K562 (cell line): ENCODE measurements around the gene SPAG4. TPM values are rescaled to one million over a fixed set of nuclear protein-coding genes. Genes with fewer than 3 reads are reported as not detected.

Experiments
- ATAC-seq: fragments of 200-7000 bp; cut with Tn5 transposase; 3 replicates; pipeline ENCODE4 v1.9.1; 2020; ENCODE audit warnings: moderate library complexity
- BruUV-seq: library from RNA; stranded (reverse); fragments of 400-500 nt; replicated peaks from 2 replicates; lab custom pipeline; 2021; lab: Mats Ljungman, UMichigan
- CTCF ChIA-PET: fragments of 300-600 bp; formaldehyde crosslinking; extraction: SDS; loops from one replicate; lab custom pipeline; 2021; ENCODE audit warnings: low intra/inter-chr PET ratio; lab: Yijun Ruan, JAX
- POLR2A ChIA-PET: fragments of 300-600, 350-650 bp; sonication (Branson Sonifier 250); formaldehyde crosslinking; extraction: SDS; loops from one replicate; lab custom pipeline; 2021; ENCODE audit warnings: antibody characterized with exemption, inconsistent platforms; lab: Yijun Ruan, JAX
- DNase-seq, 4 experiments: peaks; one replicate each; pipeline versions ENCODE4 v3.0.0 to v3.0.0-alpha.2; 2011 to 2018; ENCODE audit warnings: low spot score in 3 of 4, mixed read lengths in 3 of 4; ENCODE audit errors: extremely low read depth in 1 of 4
- FAIRE-seq: peaks from 2 replicates; lab custom pipeline; 2011; peaks lifted over from hg19 to GRCh38; lab: Jason Lieb, UNC
- H2AFZ ChIP-seq: 2 replicates; pipeline ENCODE4 v1.6.0; 2011; ENCODE audit warnings: low read depth, low read length, control low read depth, inconsistent platforms
- H3K27ac ChIP-seq: fragments of 200-600 bp; 3 replicates; pipeline ENCODE4 v1.8.0; 2011; ENCODE audit warnings: low read depth, mild to moderate bottlenecking, control low read depth, inconsistent platforms, low read length, moderate library complexity, mixed read lengths; ENCODE audit errors: extremely low read depth
- H3K27me3 ChIP-seq, 2 experiments: fragments of 300-600 bp in 1 of 2; 2 replicates in 1 of 2; 3 replicates in 1 of 2; pipeline versions ENCODE4 v1.6.0 to v1.8.0; 2011; ENCODE audit warnings: inconsistent platforms in 2 of 2, low read length in 2 of 2, mild to moderate bottlenecking in 1 of 2, mixed read lengths in 1 of 2, moderate library complexity in 1 of 2; ENCODE audit not compliant: control insufficient read depth in 2 of 2, insufficient read depth in 2 of 2
- H3K36me3 ChIP-seq: fragments of 300-600 bp; 3 replicates; pipeline ENCODE4 v1.8.0; 2011; ENCODE audit warnings: mild to moderate bottlenecking, low read length, inconsistent platforms; ENCODE audit not compliant: control insufficient read depth, insufficient read depth
- H3K4me1 ChIP-seq, 2 experiments: fragments of 200-600 bp in 1 of 2; replicated peaks in 1 of 2; 2 replicates in 1 of 2; 3 replicates in 1 of 2; pipeline versions ENCODE4 v1.5.1 to v1.8.0; 2011; ENCODE audit warnings: inconsistent platforms in 2 of 2, low read length in 2 of 2, mild to moderate bottlenecking in 1 of 2, mixed read lengths in 1 of 2, moderate library complexity in 1 of 2; ENCODE audit not compliant: control insufficient read depth in 2 of 2, insufficient read depth in 2 of 2
- H3K4me2 ChIP-seq: 2 replicates; pipeline ENCODE4 v1.6.1; 2011; ENCODE audit warnings: low read length, control low read depth, inconsistent platforms, mixed read lengths; ENCODE audit not compliant: insufficient read depth
- H3K4me3 ChIP-seq: fragments of 200-600 bp; sonication (generic), shearing (Covaris generic); 2 replicates; pipeline ENCODE4 v1.5.1; 2016; ENCODE audit warnings: control low read depth, inconsistent platforms
- H3K79me2 ChIP-seq: fragments of 200-600 bp; 3 replicates; pipeline ENCODE4 v1.8.0; 2011; ENCODE audit warnings: low read length, inconsistent platforms; ENCODE audit not compliant: control insufficient read depth, insufficient read depth
- H3K9ac ChIP-seq, 2 experiments: 2 replicates each; pipeline versions ENCODE4 v1.6.0 to v1.6.1; 2011; ENCODE audit warnings: low read depth in 2 of 2, low read length in 2 of 2, control low read depth in 1 of 2, inconsistent platforms in 1 of 2, mild to moderate bottlenecking in 1 of 2, mixed read lengths in 1 of 2; ENCODE audit not compliant: insufficient read depth in 1 of 2
- H3K9me1 ChIP-seq: one replicate; pipeline ENCODE4 v1.6.0; 2011; ENCODE audit warnings: inconsistent platforms, mild to moderate bottlenecking, low read length, moderate library complexity; ENCODE audit not compliant: control insufficient read depth, insufficient read depth
- H3K9me3 ChIP-seq: replicated peaks from 2 replicates; pipeline ENCODE4 v1.5.1; 2011; ENCODE audit warnings: low read depth, low read length, inconsistent platforms; ENCODE audit not compliant: control insufficient read depth, insufficient read depth
- H4K20me1 ChIP-seq: replicated peaks from 2 replicates; pipeline ENCODE4 v1.6.1; 2011; ENCODE audit warnings: low read length, inconsistent platforms, mixed read lengths; ENCODE audit not compliant: control insufficient read depth, insufficient read depth
- ARID2 ChIP-seq: fragments of 450-650 bp; IDR thresholded peaks from 2 replicates; pipeline ENCODE4 v1.6.1; 2017; ENCODE audit warnings: antibody characterized with exemption, mild to moderate bottlenecking
- ARID3A ChIP-seq: IDR thresholded peaks from 2 replicates; pipeline ENCODE4 v1.6.1; 2012; ENCODE audit warnings: low read depth, low read length, improper control_type of control experiment, borderline replicate concordance
- BHLHE40 ChIP-seq: IDR thresholded peaks from 2 replicates; pipeline ENCODE4 v1.6.1; 2011; ENCODE audit warnings: low read length, improper control_type of control experiment
- FOXA3 ChIP-seq, 2 experiments: fragments of 450-650 bp in 1 of 2; sonication (generic) in 1 of 2; formaldehyde crosslinking; IDR thresholded peaks in 1 of 2; conservative IDR thresholded peaks in 1 of 2; 2 replicates each; pipeline versions ENCODE4 v1.4.0 to v1.8.0; 2020 to 2022; ENCODE audit warnings: mild to moderate bottlenecking in 2 of 2, missing genetic modification reagents in 1 of 2
- GTF2F1 ChIP-seq: IDR thresholded peaks from 2 replicates; pipeline ENCODE4 v1.6.1; 2011; ENCODE audit warnings: low read depth, low read length, improper control_type of control experiment
- HOXB6 ChIP-seq: fragments of 250-450 bp; sonication (Bioruptor Pico); IDR thresholded peaks from 2 replicates; pipeline ENCODE4 v1.5.1; 2022; ENCODE audit warnings: mild to moderate bottlenecking, borderline replicate concordance
- ILK ChIP-seq: fragments of 450-650 bp; IDR thresholded peaks from 2 replicates; pipeline ENCODE4 v1.6.1; 2016; ENCODE audit warnings: missing genetic modification characterization, low read depth, mild to moderate bottlenecking, missing compliant biosample characterization, moderate library complexity, borderline replicate concordance
- JUND ChIP-seq, 2 experiments: IDR thresholded peaks; 2 replicates in 1 of 2; 3 replicates in 1 of 2; pipeline ENCODE4 v1.6.1; 2011; ENCODE audit warnings: borderline replicate concordance in 2 of 2, low read depth in 2 of 2, low read length in 2 of 2, improper control_type of control experiment in 1 of 2, missing biosample characterization in 1 of 2, missing genetic modification characterization in 1 of 2, missing genetic modification reagents in 1 of 2
- MEF2D ChIP-seq: conservative IDR thresholded peaks from 2 replicates; pipeline ENCODE4 v1.6.1; 2016; ENCODE audit warnings: low read depth, missing genetic modification characterization, missing compliant biosample characterization
- NFE2 ChIP-seq: IDR thresholded peaks from 2 replicates; pipeline ENCODE4 v1.6.1; 2014; ENCODE audit warnings: antibody characterized with exemption, low read depth
- NFIX ChIP-seq: fragments of 250-450 bp; sonication (Bioruptor Pico); IDR thresholded peaks from 2 replicates; pipeline ENCODE4 v1.4.0; 2020; ENCODE audit warnings: low read depth, mild to moderate bottlenecking, moderate library complexity
- PCBP1 ChIP-seq: fragments of 200-400 bp; formaldehyde crosslinking; IDR thresholded peaks from 2 replicates; pipeline ENCODE4 v1.6.1; 2018; ENCODE audit warnings: mild to moderate bottlenecking, low read depth, low read length; ENCODE audit not compliant: poor library complexity, severe bottlenecking
- POLR2AphosphoS2 ChIP-seq: IDR thresholded peaks from 2 replicates; pipeline ENCODE4 v1.6.1; 2012; ENCODE audit warnings: low read length, improper control_type of control experiment
- RB1 ChIP-seq: fragments of 450-650 bp; IDR thresholded peaks from 2 replicates; pipeline ENCODE4 v1.6.1; 2017; ENCODE audit warnings: low read depth, mild to moderate bottlenecking
- ZBTB33 ChIP-seq: sonication (generic); formaldehyde crosslinking; IDR thresholded peaks from 2 replicates; pipeline ENCODE4 v1.8.1; 2023; ENCODE audit warnings: mild to moderate bottlenecking, missing genetic modification reagents
- ZNF232 ChIP-seq: sonication (generic); formaldehyde crosslinking; IDR thresholded peaks from 2 replicates; pipeline ENCODE4 v1.8.0; 2022; ENCODE audit warnings: mild to moderate bottlenecking, missing genetic modification reagents
- WGBS: fragments of 100-300 bp; shearing (Covaris generic); methylation state at CpG from one replicate; pipeline ENCODE4 v1.1.6; 2016; ENCODE audit warnings: low coverage, mixed read lengths; ENCODE audit not compliant: insufficient coverage; ENCODE audit errors: missing lambda C conversion rate; 5-methylcytosine and 5-hydroxymethylcytosine counted together
- in situ Hi-C: fragments of 300-500 bp; cut with MboI; formaldehyde crosslinking; loops from 4 replicates; pipeline ENCODE4 v1.15.0; 2018; ENCODE audit warnings: inconsistent platforms, mixed read lengths
- intact Hi-C: fragments of 100-400 bp; cut with micrococcal nuclease; formaldehyde crosslinking; loops from 2 replicates; pipeline ENCODE4 v1.14.2; 2022
- polyA plus RNA-seq, 8 experiments: library from polyadenylated mRNA; depleted of rRNA in 4 of 8; stranded (reverse) in 5 of 8; unstranded in 3 of 8; fragments of >200 nt; fragmentation: Nextera tagmentation in 2 of 8; fragmentation: Illumina TruSeq in 1 of 8; extraction: Ambion mirVana in 2 of 8; extraction: Trizol in 1 of 8; gene quantifications; 2 replicates each; pipeline versions ENCODE4 v1.2.1 to v1.2.3, GENCODE V29; 2011 to 2014; ENCODE audit warnings: inconsistent platforms in 1 of 8, missing spikeins in 1 of 8
- total RNA-seq, 7 experiments: library from RNA; depleted of rRNA in 6 of 7; stranded (reverse); fragments of >200 nt in 6 of 7; fragmentation: Illumina TruSeq in 2 of 7; extraction: Trizol in 2 of 7; gene quantifications; 2 replicates each; pipeline versions ENCODE4 v1.2.1 to v1.2.3, GENCODE V29; 2011 to 2021; ENCODE audit warnings: low replicate concordance in 1 of 7

SPAG4 gene
- total and polyA plus RNA-seq, 9 of the 15 experiments (the other 6 are each of a cell fraction or from before 2014, with no cell fraction given) = 1.6 to 11.4 (median 4.6) TPM

GRCh38 chr20:35636095-35636494 lies 20.5 kb downstream of the SPAG4 start:
- DNase-seq = no peak
- in situ Hi-C loops (no loop called here), intact Hi-C loops (no loop called here)
- no TSS peak for BruUV-seq
- ATAC-seq = no peak
- Histone ChIP-seq H3K4me3 (no peak overlapping the region), H3K9me1 (no peaks in the 10 kb centered on the region), H4K20me1 (no peaks in the 10 kb centered on the region), H3K79me2 (peaks cover 33% of the 10 kb centered on the region; the same call in 2 of the 3 replicates), H3K36me3 (peaks cover 17% of the 10 kb centered on the region; the same call in 2 of the 3 replicates), H3K27ac (no peak overlapping the region), H3K27me3 (no peaks in the 10 kb centered on the region), H3K4me2 (no peak overlapping the region), H3K9ac (no peak overlapping the region), H3K4me1 (peaks cover 0 to 2% of the 10 kb centered on the region in 2 experiments; a peak in 2 of 5 replicates), H3K9me3 (no peaks in the 10 kb centered on the region), H2AFZ (no peak overlapping the region)
- FAIRE-seq = no peak
- CTCF ChIA-PET = no interaction called here
- WGBS = 63% methylated on average over 2 of the region's 2 CpGs
- POLR2A ChIA-PET = interaction anchor here (1.2 to 1.9 kb wide), 2 partner anchors 9 to 16 kb away, joined by 4 to 8 read pairs; no protein-coding TSS in a partner anchor
- no peak for TF ChIP-seq FOXA3 (CRISPR knock-in tag; conservative IDR thresholded peaks at IDR 0.05 in 1 of 2, IDR thresholded peaks at IDR 0.05 in 1 of 2)
- TF ChIP-seq ILK = no peak
- no peak for TF ChIP-seq JUND (IDR thresholded peaks at IDR 0.05; ENCODE audit: borderline replicate concordance, low read depth, low read length)
- TF ChIP-seq JUND (tag; IDR thresholded peaks at IDR 0.05; ENCODE audit: borderline replicate concordance, low read depth, low read length) = no peak
- TF ChIP-seq POLR2AphosphoS2 = no peak
- no peak for TF ChIP-seq MEF2D (tag)
- no peak for TF ChIP-seq GTF2F1
- TF ChIP-seq BHLHE40 = no peak
- TF ChIP-seq HOXB6 = no peak
- TF ChIP-seq ZBTB33 = no peak
- no peak for TF ChIP-seq ARID2
- TF ChIP-seq ARID3A = no peak
- TF ChIP-seq NFIX (CRISPR knock-in tag) = no peak
- TF ChIP-seq RB1 = no peak
- no peak for TF ChIP-seq ZNF232 (CRISPR knock-in tag)
- TF ChIP-seq PCBP1 = no peak
- no peak for TF ChIP-seq NFE2
